H1 (cell line): ENCODE measurements around the gene APC2.

ENCODE experiments used
- CHD1 ChIP-seq: IDR thresholded peaks from 2 replicates; pipeline ENCODE4 v1.6.1; 2012; ENCODE audit warnings: low read depth, low read length, improper control_type of control experiment
- CTCF ChIP-seq, 3 experiments: IDR thresholded peaks; 1 replicate in 2 of 3; 2 replicates in 1 of 3; pipeline versions ENCODE4 v1.5.1 to v1.6.1; 2011; ENCODE audit warnings: low read length in 3 of 3, mild to moderate bottlenecking in 3 of 3, inconsistent platforms in 2 of 3, low read depth in 1 of 3, moderate library complexity in 1 of 3; ENCODE audit not compliant: insufficient read depth in 1 of 3; ENCODE audit errors: control extremely low read depth in 1 of 3
- E2F6 ChIP-seq: IDR thresholded peaks from 2 replicates; pipeline ENCODE4 v1.6.1; 2012; ENCODE audit warnings: inconsistent platforms
- EP300 ChIP-seq, 2 experiments: IDR thresholded peaks; 1 replicate in 1 of 2; 2 replicates in 1 of 2; pipeline ENCODE4 v1.6.1; 2011 to 2012; ENCODE audit warnings: low read depth in 2 of 2, low read length in 2 of 2, mild to moderate bottlenecking in 2 of 2, borderline replicate concordance in 1 of 2, inconsistent platforms in 1 of 2, moderate library complexity in 1 of 2
- JUND ChIP-seq: IDR thresholded peaks from 2 replicates; pipeline ENCODE4 v1.6.1; 2011; ENCODE audit warnings: mild to moderate bottlenecking, improper control_type of control experiment, low read length
- KDM1A ChIP-seq: fragments of 200-600, 300-600 bp; sonication (generic); IDR thresholded peaks from 2 replicates; pipeline ENCODE4 v1.7.1; 2016; ENCODE audit warnings: mild to moderate bottlenecking, low read length, borderline replicate concordance
- POLR2A ChIP-seq, 2 experiments: IDR thresholded peaks; 1 replicate in 1 of 2; 2 replicates in 1 of 2; pipeline ENCODE4 v1.6.1; 2011; ENCODE audit warnings: low read depth in 2 of 2, low read length in 2 of 2, mild to moderate bottlenecking in 2 of 2; ENCODE audit errors: control extremely low read depth in 1 of 2
- RAD21 ChIP-seq, 2 experiments: IDR thresholded peaks in 1 of 2; conservative IDR thresholded peaks in 1 of 2; 2 replicates each; pipeline ENCODE4 v1.6.1; 2011; ENCODE audit warnings: low read depth in 2 of 2, low read length in 2 of 2, improper control_type of control experiment in 1 of 2, inconsistent platforms in 1 of 2, mild to moderate bottlenecking in 1 of 2, moderate library complexity in 1 of 2
- SUZ12 ChIP-seq: fragments of 200-600 bp; sonication (generic); IDR thresholded peaks from 2 replicates; pipeline ENCODE4 v1.6.1; 2012; ENCODE audit warnings: mild to moderate bottlenecking, inconsistent platforms, low read length, moderate library complexity, mixed read lengths

DNA sequence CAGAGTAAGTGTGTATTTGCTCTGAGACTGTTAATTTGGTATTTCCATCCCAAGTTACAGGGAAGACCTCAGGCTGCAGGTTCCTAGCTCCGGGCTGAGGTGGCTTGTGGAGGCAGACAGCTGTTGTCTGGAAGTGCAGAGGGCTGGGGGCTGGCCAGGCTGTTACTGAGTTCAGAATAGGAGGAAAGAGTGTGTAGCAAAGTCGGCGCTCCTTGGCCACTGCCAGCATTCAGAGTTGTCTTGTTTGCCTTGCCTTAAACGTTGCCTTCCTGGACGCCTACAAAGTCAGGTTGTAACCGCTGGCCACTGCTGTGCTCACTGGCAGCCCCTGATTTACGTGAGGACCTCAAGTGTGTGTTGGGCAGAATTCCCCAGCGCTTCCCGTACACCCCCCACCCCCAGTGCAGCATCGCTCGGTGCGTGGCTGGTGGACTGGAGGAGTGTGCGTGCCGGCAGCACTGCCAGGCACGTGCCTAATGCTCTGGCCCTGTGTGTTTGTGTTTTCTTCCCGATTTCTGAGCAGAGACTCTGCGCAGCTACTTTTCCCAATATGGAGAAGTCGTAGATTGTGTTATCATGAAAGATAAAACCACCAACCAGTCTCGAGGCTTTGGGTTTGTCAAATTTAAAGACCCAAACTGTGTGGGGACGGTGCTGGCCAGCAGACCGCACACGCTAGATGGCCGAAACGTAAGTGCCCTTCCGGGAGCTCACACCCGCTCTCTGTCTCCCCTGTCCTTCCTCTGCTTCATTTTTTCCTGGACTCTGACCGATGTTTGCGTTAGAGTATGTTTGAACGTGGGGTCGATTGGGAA, 32.0 kb upstream of the APC2 start:
- TF ChIP-seq KDM1A (no peak), SUZ12 (no peak), POLR2A (IDR thresholded peaks at IDR 0.05; ENCODE audit: control extremely low read depth in 1 of 2, low read depth in 2 of 2, low read length in 2 of 2) (no peak), E2F6 (no peak), CTCF (IDR thresholded peaks at IDR 0.05; ENCODE audit: control extremely low read depth in 1 of 3, insufficient read depth in 1 of 3, low read depth in 1 of 3, low read length in 3 of 3) (no peak), EP300 (IDR thresholded peaks at IDR 0.05; ENCODE audit: borderline replicate concordance in 1 of 2, low read depth in 2 of 2, low read length in 2 of 2) (no peak), JUND (no peak), RAD21 (IDR thresholded peaks at IDR 0.05 in 1 of 2, conservative IDR thresholded peaks at IDR 0.05 in 1 of 2; ENCODE audit: low read depth in 2 of 2, low read length in 2 of 2) (no peak), CHD1 (no peak)
